HTR-8/SVneo (cell line): ENCODE results near the gene ELMO1.
"Not testable (repeated sequence)": the region's sequence is repeated elsewhere in the genome, so short reads cannot be mapped to it uniquely, and the experiment has no call there.

Experiments used
- DNase-seq: peaks from one replicate; pipeline ENCODE4 v3.0.0; 2011; ENCODE audit warnings: low spot score, mixed read lengths; ENCODE audit not compliant: insufficient read length
- FAIRE-seq: peaks from 2 replicates; lab custom pipeline; 2011; peaks lifted over from hg19 to GRCh38; lab: Jason Lieb, UNC

Gene ELMO1

DNA sequence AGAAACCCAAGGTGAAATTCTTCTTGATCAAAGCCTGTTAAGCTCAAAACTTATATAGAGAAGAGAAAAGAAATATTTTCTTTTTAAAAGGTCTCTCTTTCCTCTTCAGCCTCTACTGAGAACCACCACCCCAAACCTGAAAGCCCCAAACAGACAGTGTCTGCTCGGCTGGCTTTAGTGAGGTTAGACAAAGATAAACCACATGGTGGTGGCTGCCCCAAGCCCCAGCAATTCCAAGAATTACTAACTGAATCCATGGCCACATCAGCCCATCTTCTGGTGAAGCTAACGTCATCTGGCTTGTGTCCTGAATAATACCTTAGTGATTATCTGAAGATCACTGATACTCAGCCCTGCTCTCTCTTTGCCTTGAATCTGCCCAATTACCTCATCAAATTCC, 275.0 kb downstream of the ELMO1 start:
- no peak for DNase-seq
- no peak for FAIRE-seq

DNA sequence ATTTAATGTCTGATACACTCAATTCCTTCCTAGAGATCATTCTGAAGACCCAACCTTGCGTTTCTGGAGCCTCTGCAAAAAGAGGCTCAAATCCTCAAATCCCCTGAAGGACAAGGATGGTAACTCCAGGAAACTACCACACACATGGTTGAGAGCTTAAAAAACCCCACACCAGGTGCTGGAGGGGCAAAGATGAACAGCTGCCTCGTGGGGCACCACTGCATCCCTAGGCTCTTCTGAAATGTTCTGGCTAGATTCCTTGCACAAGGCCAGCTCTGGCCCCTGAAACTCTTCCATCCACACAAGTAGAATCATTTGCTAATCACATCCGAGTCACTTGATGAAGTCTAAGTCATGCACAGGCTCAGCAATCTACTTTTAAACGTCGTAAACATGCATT, 286.6 kb downstream of the ELMO1 start:
- FAIRE-seq (no peak), DNase-seq (no peak)

DNA sequence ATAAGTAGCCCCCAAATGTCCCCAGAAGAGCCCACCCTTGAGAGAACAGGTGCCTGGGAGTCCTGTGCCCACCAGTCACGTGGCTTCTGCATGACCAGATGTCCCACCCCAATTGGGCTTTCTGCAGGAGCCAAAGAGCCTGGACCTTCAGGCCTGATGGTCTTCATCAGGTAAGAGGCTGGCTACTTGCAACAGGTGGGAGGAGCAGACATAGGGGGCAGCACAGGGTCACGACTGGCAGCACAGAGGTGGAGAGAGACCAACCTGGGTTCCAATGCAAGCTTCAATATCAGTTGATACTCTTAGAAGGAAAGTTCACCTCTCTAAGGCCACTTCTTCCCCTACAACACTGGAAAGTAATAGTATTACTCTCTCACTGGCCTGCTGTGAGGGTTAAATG, 288.0 kb downstream of the ELMO1 start:
- no peak for FAIRE-seq
- DNase-seq = no peak

DNA sequence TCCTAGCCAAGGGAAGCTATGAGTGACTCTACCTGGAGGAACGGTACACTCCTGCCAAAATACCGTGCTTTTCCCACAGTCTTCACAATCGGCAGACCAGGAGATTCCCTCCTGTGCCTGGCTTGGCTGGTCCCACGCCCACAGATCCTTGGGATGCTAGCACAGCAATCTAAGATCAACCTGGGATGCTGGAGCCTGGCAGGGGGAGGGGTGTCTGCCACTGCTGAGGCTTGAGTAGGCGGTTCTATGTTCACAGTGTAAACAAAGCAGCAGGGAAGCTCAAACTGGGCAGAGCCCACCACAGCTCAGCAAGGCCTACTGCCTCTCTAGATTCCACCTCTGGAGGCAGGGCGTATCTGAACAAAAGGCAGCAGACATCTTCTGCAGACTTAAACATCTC, 295.3 kb downstream of the ELMO1 start:
- no peak for FAIRE-seq
- DNase-seq = no peak

DNA sequence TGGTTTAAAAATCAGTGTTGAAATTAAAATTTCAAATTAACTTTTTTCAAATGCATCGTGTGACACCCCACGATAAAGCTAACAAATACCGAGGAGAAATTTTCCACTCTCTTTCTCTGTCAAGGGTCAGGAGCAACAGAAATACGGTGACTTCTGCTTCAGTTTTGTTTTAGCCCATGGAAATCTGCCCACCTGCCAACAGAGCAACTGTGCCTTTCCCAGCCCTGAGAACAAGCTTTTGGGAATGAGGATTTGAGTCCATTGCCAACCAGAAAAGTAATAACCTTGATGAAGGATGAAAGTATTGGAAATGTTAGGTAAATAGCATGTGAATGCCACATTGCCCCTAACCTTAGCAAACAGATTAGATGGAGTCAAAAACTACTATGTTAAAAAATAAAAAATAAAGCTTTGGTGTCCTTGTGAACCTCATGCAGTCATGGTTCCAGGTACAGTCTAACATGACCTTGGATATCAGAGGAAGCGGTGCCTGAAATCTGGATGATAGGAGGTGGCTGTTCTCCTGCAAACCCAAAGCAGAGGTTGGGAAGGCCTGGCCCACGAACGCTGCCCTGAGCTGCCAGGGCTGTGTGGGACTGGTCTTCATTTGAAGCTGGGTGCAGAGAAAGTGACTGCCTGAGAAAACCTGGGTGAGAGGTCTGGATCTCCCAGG, 296.8 kb downstream of the ELMO1 start:
- DNase-seq (no peak), FAIRE-seq (no peak)

DNA sequence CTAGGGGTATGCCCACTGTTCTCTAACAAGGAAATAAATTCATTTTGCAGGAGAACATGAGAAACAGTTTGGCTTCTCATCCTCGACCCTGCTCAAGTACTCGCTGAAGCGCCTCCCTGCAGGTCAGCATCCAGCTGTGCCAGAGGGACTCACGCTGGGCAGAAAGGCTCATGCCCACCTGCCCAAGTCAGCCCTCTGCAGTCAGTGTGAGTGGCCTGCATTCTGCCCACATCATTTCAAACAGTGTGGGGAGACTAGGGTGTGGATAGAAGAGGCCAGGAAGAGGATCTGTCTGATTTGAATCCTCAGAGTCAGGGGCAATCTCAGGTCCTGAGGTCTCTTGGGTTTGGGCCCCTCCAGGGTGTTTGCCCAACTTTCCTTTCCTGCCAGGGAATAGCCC, 297.8 kb downstream of the ELMO1 start:
- DNase-seq = no peak
- no peak for FAIRE-seq

DNA sequence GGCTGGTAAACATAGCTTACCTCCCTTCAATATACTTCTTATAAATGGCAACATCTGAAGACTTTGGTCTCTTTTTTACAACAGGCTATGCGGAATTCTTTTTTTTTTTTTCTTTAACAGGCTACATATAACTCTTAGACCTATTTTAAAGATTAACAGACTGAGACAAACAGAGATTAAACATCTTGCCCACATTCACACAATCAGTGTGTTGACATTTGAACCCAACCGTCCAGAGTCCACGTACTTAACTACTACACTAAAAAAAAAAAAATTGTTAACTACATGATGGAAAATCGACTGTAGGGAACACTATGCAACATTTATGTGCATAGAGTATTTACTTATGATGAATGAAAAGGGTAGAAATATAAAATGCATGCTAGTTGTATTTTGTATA, 298.5 kb downstream of the ELMO1 start:
- FAIRE-seq = no peak
- no peak for DNase-seq

DNA sequence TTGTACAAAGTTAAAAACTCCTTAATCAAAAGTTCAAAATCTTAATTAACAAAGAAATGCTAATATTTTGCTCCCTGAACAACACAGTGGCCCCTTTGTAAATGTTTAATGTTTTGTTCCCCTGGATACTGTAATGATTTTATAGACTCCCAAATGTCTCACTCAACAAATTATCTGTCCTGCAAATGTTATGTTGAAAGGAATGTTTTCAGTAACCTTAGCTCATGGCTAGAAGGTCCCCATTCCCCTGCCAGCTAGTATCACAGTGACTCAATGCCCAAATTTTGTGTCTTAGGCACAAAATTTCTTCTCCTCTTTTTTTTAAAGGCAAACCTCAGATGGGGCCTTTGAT, 298.9 kb downstream of the ELMO1 start:
- DNase-seq (no peak), FAIRE-seq (no peak)

DNA sequence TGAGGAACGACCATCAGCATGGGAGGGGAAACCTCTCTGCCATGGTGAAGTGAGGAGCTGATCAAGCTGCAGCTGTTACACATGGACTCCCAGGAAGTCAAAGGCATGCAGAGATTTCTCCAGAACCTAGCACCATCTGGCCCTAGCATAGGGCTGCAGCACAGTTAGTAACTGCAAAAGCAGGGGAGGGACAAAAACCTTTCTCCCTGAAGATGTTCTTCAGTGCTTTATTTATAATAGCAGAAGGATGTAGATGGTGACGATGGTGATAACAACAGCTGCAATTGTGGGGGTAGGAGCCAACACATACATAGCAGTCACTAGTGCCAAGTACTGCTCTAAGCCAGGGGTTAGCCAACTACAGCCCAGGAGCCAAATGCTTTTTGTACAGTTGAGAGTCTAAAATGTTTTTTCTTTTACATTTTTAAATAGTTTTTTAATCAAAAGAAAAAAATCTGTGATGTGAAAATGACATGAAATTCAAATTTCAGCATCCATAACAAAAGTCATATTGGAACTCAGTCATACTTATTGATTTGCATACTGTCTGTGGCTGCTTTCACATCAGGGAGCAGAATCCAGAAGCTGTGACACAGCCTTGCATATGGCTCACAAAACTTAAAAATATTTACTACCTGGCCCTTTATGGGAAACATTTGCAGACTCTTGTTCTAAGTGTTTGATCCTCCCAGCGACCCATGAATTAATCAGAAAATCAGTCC, 299.5 kb downstream of the ELMO1 start:
- no peak for FAIRE-seq
- DNase-seq = no peak

DNA sequence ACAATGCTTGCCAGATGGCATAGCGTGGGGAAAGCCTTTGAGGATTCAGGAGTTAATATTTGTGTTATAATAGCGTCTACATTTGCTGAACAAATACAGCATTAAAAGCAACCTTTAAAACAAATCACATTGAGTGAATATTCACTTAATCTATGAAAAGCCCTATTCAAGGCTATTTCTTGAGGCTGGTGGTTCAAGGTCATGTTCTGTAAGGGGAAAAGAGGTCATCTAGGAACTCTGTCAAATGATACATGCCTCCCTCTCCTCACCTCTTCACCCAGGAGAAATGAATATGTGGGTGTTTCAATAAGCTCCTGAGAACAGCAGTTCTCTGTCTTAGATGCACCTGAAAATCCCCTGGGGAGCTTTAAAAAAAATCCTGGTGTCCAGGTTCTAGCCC, 303.0 kb downstream of the ELMO1 start:
- DNase-seq = no peak
- FAIRE-seq = no peak

DNA sequence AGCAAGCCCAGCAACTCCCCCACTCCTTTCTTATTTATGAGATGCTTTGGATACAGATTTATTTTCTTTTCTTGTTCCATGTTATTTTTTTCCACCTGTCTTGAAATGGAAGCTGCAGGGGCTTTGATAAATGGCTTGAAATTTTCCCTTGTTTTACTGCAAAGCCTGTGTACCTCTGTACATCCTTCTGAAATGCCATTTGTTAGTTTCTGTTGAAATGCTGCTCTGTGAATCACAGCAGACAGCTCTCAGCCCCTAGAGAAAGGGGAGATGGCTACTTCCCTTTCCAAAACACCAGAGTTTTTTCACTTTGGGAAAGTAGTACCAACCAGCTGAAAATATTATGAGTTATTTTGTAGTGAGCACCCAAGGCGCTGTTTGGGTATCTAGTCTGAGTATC, 304.2 kb downstream of the ELMO1 start:
- DNase-seq (no peak), FAIRE-seq (no peak)

DNA sequence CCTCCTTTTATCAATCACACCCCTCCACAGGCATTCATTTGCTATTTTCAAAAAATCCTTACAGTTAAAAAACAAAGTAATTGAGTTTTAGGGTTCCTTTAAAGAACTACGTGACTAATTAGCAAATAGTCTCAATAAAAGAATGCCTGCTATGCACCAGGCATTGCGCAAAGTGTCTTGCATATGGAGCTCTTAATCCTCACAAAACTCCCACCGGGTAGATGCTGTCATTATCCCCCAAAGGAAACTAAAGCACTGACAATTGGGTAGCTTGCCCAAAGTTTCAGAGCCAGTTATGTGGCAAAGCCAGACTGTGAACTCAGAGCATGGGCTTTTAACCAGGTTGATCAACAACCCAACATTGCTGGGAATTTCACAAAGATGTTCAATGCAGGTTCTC, 305.7 kb downstream of the ELMO1 start:
- DNase-seq (no peak), FAIRE-seq (no peak)

DNA sequence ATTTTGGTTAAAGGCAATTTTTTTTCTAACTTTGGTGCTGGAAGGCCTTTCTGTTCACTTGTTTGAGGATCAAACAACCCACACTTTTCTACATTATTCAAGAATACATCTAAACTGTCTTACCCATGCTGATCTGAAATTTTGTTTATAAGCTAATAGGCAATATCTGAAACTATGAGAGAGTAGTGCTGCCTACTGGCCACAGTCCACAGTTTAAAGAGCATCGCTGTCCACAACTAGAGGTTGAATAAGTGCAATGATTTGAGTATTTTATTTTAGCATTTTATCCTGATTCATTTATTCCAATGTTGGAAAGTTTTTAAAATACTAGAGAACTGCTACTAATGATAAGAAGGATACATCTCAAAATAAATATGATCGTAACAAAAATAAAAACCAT, 306.9 kb downstream of the ELMO1 start:
- FAIRE-seq = no peak

DNA sequence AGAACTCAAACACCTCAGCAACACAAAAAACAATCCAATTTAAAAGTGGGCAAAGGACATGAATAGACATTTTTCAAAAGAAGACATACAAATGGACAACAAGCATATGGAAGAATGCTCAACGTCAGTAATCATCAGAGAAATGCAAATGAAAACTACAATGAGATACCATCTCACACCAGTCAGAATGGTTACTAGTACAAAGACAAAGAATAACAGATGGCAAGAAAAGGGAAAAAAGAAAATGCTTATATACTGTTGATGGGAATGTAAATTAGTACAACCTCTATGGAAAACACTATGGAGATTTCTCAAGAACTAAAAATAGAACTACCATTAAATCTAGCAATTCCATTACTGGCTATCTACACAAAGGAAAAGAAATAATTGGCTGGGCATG, 314.8 kb downstream of the ELMO1 start:
- DNase-seq, FAIRE-seq: not testable (repeated sequence)

More for the DNA sequence above, 306.9 kb downstream of the ELMO1 start:
- DNase-seq = no peak

DNA sequence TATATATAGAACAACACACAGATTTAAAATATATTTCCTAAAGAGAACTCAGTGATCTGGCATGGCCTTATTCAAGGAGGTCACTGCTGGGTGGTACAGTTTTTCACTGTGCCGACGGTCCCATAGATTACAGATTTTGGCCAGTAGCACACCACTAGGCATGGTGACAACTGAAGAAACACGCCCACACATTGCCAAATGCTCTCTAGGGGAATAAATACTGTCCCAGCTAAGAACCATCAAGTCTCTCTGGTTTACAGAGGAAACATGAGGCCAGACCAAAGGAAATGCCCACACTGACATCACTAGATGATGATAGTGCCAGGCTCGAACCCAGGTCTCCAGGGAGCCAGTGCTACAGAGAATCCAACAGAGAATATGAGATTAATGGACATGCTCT, 316.8 kb downstream of the ELMO1 start:
- DNase-seq = no peak
- FAIRE-seq = no peak

DNA sequence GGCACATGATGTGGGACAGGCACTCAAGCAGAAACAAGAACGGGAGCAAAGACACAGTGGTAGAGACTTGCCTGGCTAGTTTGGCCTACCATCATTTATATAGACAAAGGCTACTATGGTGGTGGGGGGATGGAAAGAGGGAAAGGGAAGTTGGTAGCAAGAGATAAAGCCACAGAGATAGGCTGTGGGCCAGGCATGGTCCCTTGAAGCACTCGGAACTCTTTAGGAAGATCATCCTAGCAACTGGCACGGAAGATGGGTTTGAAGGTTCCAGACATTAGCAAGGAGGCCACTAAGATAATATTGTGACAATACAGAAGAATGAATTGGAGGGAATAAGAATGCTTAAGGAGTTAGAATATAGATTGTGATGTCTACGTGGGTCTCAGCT, 319.6 kb downstream of the ELMO1 start:
- FAIRE-seq = no peak
- DNase-seq = no peak

DNA sequence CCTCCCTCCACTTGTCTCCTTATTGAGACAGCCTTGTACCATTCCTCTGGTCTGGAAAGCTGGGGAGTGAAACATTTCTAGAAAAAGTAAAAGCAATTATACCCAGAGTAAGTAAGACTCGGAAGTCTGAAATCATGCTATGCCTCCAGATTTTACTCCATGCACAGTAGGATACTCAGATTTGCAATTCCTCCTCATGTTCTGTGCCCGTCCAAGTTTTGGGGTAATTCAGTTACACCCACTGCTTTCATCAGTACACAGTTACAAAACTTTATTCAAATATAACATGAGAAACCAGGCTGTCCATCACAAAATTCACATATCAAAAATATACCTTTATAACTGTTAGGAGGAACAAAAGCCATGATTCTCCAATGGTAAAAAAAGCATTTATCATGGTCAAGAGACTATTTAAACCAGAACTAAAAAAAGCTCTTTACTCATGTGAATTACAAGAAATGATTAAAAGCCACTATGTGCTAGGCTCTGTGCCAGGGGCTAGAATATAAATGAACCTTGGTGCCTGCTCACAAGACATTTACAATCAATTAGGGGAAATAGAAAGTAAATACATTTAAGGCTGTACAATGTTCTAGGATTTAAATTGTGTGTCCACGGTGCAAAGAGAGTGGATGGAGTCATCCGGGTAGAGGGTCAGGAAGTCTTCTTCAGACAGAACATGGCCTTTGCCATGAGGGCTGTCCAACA, 320.2 kb downstream of the ELMO1 start:
- no peak for FAIRE-seq
- DNase-seq = no peak

DNA sequence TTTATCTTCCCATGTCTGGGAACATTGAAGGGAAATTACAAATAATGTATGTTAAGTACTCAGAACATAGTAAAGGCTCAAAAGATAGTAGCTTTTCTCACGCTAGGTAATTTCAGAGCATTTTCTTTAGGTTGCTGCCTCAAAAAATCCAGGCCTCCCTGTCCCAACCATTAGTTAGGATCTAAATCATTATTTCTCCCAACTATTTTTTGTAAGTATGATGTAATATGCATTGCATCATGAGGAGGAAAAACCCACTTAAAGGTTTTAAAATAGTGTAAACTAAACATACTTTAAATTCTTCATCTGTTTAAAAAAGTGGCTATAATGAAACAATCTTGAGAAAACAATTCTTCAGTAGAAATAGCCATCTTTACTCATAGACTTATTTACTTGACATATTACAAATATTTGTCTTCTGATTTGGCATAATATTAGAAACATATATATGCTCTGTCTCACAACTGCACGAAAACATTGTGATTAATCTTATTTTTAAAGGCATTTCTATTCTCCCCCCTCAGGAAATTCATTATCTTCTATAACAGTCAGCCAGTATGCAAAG, 329.3 kb downstream of the ELMO1 start:
- DNase-seq = no peak
- FAIRE-seq = no peak

DNA sequence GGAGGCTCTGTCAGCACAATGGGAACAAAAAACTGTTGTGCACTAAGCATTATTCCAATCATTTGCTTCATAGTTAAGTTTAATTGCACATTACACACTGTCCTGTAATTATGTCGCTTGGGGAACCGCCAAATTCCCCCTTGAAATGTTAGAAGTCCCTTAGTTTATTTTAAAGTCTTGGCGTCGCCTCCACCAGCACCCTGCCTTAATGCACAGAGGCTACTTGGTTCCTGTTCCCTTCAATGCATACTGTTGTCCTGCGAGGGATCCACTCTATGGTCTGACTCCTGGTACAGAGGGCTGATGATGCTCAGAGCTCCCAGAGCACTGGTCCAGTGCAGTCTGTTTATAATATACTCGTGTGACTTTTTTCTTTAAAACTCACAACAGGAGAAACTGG, 330.7 kb downstream of the ELMO1 start:
- DNase-seq = no peak
- FAIRE-seq = no peak

DNA sequence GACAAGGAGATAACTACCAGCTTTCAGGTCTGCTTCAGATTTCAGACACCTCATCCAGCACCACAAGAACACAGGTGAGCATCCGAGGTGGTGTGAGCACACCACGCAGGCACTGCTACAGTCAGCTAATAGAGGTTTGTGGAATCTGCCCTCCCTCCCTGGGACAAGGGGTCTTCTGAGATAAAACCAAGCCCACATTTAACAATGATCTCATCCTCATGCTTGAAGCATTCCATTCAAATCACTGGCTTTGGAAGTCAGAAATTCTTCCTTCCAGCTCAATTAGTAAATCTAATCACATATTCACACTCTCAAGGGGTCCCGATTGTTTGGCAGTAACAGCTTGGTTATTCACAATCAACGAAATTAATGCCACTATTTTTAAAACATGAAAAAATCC, 331.4 kb downstream of the ELMO1 start:
- FAIRE-seq (no peak), DNase-seq (no peak)

DNA sequence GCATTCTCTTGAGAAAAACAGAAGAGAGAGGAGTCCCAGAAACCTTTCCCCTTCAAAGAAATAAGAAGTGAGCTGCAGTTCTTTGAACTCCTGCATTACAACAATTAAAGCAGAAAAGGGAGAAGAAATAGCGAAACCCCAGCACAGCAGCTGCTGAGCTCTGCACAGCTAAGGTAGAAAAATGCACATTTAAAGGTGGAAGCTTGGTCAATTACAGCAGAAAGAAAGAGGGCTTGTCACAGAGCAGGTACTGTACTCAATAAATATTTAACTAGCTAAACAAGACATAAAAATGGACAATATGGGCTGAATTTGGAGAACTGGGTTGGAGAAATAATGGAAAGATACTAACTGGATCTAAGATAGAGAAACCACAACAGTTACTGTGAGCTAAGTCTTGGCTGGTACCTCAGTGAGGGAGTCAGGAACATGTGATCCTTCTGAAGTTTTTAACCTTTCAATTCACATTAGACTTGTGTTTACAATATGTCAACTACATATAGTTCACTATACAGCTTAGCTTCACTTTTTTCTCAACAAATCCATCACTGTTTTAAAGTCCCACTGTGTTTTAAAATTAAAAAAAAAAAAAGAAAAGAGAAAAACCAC, 332.5 kb downstream of the ELMO1 start:
- DNase-seq = no peak
- no peak for FAIRE-seq
